Measurements from ENCODE around the gene MUC6.

Gene MUC6

DNA sequence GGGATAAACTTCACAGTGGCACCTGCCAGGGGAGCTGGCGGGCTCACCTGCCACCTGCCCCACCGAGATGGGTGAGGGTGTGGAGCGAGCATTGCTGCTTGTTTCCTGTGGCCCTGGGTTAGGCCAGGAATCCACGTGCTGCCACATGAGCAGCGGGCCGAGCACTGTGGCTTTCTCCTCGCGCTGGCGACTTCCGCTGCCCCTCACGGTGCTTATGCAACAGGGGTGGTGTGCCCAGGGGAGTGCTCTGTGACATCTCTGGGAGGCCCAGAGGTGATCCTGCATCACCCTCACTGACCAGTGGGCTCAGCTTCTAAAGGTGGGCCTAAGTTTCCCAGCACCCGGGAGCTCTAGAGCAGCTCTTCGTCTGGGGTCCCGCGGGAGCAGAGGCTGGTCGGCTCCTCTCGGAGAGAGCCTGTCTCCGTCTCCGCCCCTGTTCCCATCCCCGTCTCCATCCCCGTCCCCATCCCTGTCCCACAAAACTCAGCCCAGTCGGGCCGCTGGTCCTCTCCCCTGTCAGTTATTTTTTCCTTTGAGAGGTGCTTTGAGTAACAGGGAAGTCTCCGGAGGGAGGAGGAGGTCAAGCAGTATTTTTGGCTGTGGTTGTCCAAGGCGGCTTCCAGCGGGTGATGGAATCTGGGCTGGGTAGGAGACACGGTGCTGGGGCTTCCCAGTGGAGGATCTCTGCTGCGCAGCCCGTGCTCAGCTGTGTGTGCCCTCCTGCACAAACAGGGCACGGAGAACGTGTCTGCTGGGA lies 68.3 kb downstream of the MUC6 start:
- no peak for DNase-seq (ENCODE audit: low read depth, low spot score)

GRCh38 chr11:965206-965775 lies 71.2 kb downstream of the MUC6 start:
- no peak for DNase-seq (ENCODE audit: low read depth, low spot score)

GRCh38 chr11:963852-964251 lies 72.7 kb downstream of the MUC6 start:
- no peak for DNase-seq (ENCODE audit: low read depth, low spot score)
